ENCODE results near the gene HS1BP3. TPM values are rescaled to one million over a fixed set of nuclear protein-coding genes. Genes with fewer than 3 reads are reported as not detected.

The HS1BP3 gene
- total RNA-seq, 1 experiment from 2014 or later = 19.6 TPM

DNA sequence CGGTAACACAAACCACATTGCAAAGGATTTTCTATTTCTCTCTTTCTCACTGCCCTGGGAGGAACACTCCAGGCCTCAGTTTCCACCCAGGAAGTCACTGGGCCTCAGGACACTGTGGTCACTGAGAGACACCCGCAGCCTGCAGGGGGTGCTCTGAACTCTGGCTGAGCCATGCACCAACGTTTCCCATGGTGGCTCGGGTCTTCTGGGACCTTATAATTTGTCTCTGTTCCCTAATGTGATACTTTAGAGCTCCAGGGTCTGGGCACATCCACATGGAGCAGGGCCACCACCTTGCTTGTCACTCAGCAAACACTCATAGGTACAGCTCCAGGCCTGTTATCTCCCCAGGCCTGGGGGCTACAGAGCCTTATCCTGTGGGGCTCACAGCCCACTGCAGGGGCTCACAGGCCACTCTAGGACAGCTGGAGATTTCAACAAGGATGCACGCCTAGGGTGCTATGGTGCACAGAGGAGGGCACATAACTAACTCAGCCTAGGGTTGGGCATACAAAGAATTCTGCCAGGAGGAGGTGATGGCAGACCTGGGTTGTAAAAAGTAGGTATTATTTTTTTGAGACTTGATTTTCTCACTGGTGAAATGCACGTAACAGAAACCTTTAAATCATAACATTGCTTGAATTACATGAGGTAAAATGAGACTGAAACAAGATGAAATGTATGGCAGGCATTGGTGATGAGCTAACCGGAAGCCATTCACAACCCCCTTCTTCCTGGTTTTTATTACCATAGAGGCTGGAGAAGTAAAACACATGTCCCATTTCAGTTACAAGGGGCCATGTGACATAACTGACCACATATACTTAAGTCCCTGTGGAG, 3.0 kb upstream of the HS1BP3 start:
- BruUV-seq (replicated peaks) = no TSS peak
- no peak for TF ChIP-seq EZH2phosphoT487 (IDR thresholded peaks at IDR 0.05; ENCODE audit: borderline replicate concordance, low read length)
- TF ChIP-seq, protein P1, sequence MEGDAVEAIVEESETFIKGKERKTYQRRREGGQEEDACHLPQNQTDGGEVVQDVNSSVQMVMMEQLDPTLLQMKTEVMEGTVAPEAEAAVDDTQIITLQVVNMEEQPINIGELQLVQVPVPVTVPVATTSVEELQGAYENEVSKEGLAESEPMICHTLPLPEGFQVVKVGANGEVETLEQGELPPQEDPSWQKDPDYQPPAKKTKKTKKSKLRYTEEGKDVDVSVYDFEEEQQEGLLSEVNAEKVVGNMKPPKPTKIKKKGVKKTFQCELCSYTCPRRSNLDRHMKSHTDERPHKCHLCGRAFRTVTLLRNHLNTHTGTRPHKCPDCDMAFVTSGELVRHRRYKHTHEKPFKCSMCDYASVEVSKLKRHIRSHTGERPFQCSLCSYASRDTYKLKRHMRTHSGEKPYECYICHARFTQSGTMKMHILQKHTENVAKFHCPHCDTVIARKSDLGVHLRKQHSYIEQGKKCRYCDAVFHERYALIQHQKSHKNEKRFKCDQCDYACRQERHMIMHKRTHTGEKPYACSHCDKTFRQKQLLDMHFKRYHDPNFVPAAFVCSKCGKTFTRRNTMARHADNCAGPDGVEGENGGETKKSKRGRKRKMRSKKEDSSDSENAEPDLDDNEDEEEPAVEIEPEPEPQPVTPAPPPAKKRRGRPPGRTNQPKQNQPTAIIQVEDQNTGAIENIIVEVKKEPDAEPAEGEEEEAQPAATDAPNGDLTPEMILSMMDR (conservative IDR thresholded peaks at IDR 0.05; ENCODE audit: low read depth, low read length) = no peak
- TF ChIP-seq EZH2 (IDR thresholded peaks at IDR 0.05; ENCODE audit: low read length, unreplicated experiment) = no peak
- Histone ChIP-seq H3K27me3 (ENCODE audit: low read length) (peaks cover 12% of the 10 kb centered on the region; the same call in 1 of the 2 replicates), H4K20me1 (ENCODE audit: low read length) (no peaks in the 10 kb centered on the region), H3K4me2 (ENCODE audit: low read length) (no peak overlapping the region), H3K9me3 (ENCODE audit: low read length) (no peaks in the 10 kb centered on the region), H3K9me2 (replicated peaks; ENCODE audit: low read length) (no peaks in the 10 kb centered on the region), H3K79me2 (ENCODE audit: low read length) (no peaks in the 10 kb centered on the region), H2AFZ (ENCODE audit: low read length) (no peak overlapping the region), H3F3A (ENCODE audit: low read length, unreplicated experiment) (no peaks in the 10 kb centered on the region), H3K27ac (ENCODE audit: low read length) (no peak overlapping the region), H3K36me3 (ENCODE audit: low read depth, low read length) (no peaks in the 10 kb centered on the region), H3K4me1 (ENCODE audit: insufficient read depth, low read length) (peaks cover 15% of the 10 kb centered on the region), H3K9ac (ENCODE audit: low read length) (no peak overlapping the region), H3K4me3 (ENCODE audit: low read length) (no peak overlapping the region)
- ChIA-PET POLR2A (ENCODE audit: unreplicated experiment) (no interaction called here), CTCF (no interaction called here)
- intact Hi-C loops (cut with micrococcal nuclease) = no loop called here
- ATAC-seq (no peak), DNase-seq (no peak)

DNA sequence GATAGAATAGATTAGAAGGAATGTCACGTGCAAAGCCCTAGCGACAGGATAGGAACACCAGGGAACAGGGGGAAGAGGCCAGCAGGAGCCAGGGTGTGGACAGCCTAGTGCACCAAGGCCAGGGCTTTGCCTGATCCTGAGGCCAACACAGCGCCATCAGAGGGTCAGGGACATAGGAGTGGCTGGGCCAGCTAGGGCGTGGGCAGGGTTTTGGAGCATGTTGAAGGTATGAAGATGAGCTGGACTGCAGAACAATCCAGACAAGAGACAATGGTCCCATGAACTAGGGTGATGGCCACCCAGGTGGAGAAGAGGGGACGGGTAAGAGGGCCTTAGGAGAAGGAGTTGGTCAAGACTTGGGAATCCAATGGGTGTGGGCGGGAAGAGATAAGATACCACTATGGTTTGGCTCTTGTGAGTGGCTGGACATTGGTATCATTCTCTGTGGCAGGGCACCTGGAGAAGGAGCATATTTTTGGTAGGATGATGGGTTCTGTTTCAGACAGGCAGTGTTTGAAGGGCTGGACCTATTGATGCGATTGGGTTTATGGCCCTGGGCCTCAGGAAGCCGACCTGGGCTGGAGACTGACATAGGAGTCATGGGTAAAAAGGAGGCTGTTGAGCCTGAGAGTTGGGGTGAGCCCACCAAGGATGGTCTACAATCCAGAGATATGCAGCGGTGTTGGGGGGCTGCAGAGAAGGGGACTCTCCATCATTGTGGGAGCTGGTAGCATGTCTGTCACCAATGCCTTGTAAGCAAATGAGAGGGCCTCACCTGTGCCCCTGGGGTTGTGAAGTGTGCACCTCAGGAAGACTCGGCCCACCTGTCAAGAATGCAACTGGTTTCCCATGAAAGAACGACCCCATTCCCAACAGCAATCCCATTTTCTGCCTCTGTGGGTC, 2.0 kb upstream of the HS1BP3 start:
- Histone ChIP-seq H3K9me3 (ENCODE audit: low read length) (no peaks in the 10 kb centered on the region), H3K4me3 (ENCODE audit: low read length) (no peak overlapping the region), H3F3A (ENCODE audit: low read length, unreplicated experiment) (no peaks in the 10 kb centered on the region), H3K4me2 (ENCODE audit: low read length) (no peak overlapping the region), H4K20me1 (ENCODE audit: low read length) (no peaks in the 10 kb centered on the region), H3K4me1 (ENCODE audit: insufficient read depth, low read length) (peaks cover 15% of the 10 kb centered on the region), H3K27ac (ENCODE audit: low read length) (no peak overlapping the region), H3K79me2 (ENCODE audit: low read length) (no peaks in the 10 kb centered on the region), H3K9ac (ENCODE audit: low read length) (no peak overlapping the region), H3K9me2 (replicated peaks; ENCODE audit: low read length) (no peaks in the 10 kb centered on the region), H3K27me3 (ENCODE audit: low read length) (peaks cover 12% of the 10 kb centered on the region; the same call in 1 of the 2 replicates), H3K36me3 (ENCODE audit: low read depth, low read length) (no peaks in the 10 kb centered on the region), H2AFZ (ENCODE audit: low read length) (no peak overlapping the region)
- DNase-seq (no peak), ATAC-seq (no peak)
- intact Hi-C loops (cut with micrococcal nuclease) = no loop called here
- ChIA-PET CTCF (no interaction called here), POLR2A (ENCODE audit: unreplicated experiment) (no interaction called here)
- TF ChIP-seq EZH2phosphoT487 (IDR thresholded peaks at IDR 0.05; ENCODE audit: borderline replicate concordance, low read length) (no peak), EZH2 (IDR thresholded peaks at IDR 0.05; ENCODE audit: low read length, unreplicated experiment) (no peak)
- TF ChIP-seq, protein P1 (conservative IDR thresholded peaks at IDR 0.05; ENCODE audit: low read depth, low read length) = no peak
- no TSS peak for BruUV-seq (replicated peaks)

All from PC-3 (cell line).